ENCODE measurements around the gene REG3A. TPM values are rescaled to one million over a fixed set of nuclear protein-coding genes. Genes with fewer than 3 reads are reported as not detected.

Gene REG3A
- total RNA-seq, 1 donor from 2014 or later: 4.0 TPM

DNA sequence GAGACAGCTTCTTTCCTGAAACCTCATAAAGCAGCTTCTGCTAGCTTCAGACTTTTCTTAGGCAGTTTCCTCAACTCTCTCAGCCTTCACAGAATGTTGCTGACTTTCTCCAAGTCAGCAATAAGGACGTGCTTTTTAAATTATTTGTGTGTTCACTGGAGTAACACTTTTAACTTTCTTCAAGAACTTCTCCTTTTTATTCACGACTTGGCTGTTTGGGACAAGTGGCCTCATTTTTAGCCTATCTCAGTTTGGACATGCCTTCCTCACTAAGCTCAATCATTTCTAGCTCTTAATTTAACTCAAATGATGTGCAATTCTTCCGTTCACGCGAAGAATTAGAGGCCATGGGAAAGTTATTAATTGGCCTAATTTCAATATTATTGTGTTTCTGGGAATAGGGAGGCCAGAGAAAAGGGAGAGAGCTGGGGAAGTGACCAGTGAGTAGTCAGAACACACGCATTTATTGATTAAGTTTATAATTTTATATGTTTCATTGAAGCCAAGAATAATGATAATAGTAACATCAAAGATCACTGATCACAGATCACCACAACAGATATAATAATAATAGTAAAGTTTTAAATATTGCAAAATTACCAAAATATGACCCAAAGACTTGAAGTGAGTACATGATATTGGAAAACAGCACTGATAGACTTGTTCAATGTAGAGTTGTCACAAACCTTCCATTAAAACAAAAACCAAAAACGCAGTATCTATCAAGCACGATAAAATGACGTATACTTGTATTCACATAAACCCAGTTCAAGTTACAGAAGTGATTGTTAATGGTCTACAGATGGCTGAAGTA lies 34.4 kb downstream of the REG3A start:
- H3K9me3 Mint-ChIP-seq: no peaks in the 10 kb centered on the region
- no peak overlapping the region for H3K27ac Mint-ChIP-seq
- TF ChIP-seq, protein P1, sequence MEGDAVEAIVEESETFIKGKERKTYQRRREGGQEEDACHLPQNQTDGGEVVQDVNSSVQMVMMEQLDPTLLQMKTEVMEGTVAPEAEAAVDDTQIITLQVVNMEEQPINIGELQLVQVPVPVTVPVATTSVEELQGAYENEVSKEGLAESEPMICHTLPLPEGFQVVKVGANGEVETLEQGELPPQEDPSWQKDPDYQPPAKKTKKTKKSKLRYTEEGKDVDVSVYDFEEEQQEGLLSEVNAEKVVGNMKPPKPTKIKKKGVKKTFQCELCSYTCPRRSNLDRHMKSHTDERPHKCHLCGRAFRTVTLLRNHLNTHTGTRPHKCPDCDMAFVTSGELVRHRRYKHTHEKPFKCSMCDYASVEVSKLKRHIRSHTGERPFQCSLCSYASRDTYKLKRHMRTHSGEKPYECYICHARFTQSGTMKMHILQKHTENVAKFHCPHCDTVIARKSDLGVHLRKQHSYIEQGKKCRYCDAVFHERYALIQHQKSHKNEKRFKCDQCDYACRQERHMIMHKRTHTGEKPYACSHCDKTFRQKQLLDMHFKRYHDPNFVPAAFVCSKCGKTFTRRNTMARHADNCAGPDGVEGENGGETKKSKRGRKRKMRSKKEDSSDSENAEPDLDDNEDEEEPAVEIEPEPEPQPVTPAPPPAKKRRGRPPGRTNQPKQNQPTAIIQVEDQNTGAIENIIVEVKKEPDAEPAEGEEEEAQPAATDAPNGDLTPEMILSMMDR (conservative IDR thresholded peaks at IDR 0.05): no peak
- no peak for DNase-seq (ENCODE audit: extremely low spot score, unreplicated experiment)
- no peaks in the 10 kb centered on the region for H3K36me3 Mint-ChIP-seq
- H3K27me3 Mint-ChIP-seq: no peaks in the 10 kb centered on the region
- no peak overlapping the region for H3K4me3 Mint-ChIP-seq
- H3K4me1 Mint-ChIP-seq (ENCODE audit: unreplicated experiment): peaks cover 10% of the 10 kb centered on the region

DNA sequence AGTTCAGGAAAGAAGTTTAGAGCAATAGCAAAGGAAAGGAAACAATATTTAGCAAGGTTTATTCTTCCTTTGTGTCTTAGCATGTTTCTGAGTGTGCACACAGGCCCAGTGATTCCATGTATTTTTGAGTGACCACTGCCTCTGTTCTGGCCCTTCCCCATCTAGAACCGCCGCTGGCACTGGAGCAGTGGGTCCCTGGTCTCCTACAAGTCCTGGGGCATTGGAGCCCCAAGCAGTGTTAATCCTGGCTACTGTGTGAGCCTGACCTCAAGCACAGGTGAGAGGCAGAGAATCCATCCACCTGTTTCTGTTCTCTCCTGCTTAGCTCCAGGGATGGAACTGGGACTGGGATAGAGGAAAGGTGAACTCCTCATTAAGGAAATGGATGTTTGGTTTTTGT lies 36.9 kb downstream of the REG3A start:
- H3K4me1 Mint-ChIP-seq (ENCODE audit: unreplicated experiment): no peaks in the 10 kb centered on the region
- H3K27me3 Mint-ChIP-seq: no peaks in the 10 kb centered on the region
- no peak overlapping the region for H3K4me3 Mint-ChIP-seq
- TF ChIP-seq, protein P1 (conservative IDR thresholded peaks at IDR 0.05): no peak
- no peak overlapping the region for H3K27ac Mint-ChIP-seq
- no peaks in the 10 kb centered on the region for H3K36me3 Mint-ChIP-seq
- DNase-seq (ENCODE audit: extremely low spot score, unreplicated experiment): no peak
- peaks cover 3% of the 10 kb centered on the region for H3K9me3 Mint-ChIP-seq

DNA sequence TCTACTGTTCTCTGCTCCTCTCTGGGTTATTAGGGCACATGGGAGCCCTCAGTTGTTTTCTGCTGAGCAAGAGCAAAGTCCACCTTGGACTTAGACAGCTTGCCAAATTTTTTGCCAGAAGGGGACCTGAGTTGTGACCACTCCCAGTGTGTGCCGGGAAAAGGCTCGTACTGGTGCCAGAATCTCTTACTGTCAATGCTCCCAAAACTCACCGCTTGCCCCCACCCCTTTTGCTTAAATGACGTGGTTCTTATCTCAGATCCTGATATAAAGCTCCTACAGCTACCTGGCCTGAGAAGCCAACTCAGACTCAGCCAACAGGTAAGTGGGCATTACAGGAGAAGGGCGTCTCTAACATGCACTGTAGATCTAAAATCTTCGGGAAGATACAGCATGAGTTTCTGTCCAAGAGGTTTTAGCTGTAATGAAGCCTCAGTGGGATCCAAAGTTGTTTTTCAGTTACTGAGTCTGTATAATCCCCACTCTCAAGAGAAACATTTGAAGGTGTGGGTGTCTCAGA lies 39.3 kb downstream of the REG3A start, which contains the start of gene REG1A:
Gene REG1A (plus strand): TSS at position 295 of the 520 bp plus-strand sequence. CDS start 374 bp downstream, outside the sequence.
- Mint-ChIP-seq H3K4me3 (no peak within 1 kb of the TSS), H3K27ac (no peak within 1 kb of the TSS), H3K27me3 (no peaks in the 10 kb centered on the region), H3K9me3 (peaks cover 3% of the 10 kb centered on the region), H3K36me3 (no peaks in the 10 kb centered on the region), H3K4me1 (ENCODE audit: unreplicated experiment) (no peaks in the 10 kb centered on the region)
- DNase-seq (ENCODE audit: extremely low spot score, unreplicated experiment): no peak
- TF ChIP-seq, protein P1 (conservative IDR thresholded peaks at IDR 0.05): no peak

DNA sequence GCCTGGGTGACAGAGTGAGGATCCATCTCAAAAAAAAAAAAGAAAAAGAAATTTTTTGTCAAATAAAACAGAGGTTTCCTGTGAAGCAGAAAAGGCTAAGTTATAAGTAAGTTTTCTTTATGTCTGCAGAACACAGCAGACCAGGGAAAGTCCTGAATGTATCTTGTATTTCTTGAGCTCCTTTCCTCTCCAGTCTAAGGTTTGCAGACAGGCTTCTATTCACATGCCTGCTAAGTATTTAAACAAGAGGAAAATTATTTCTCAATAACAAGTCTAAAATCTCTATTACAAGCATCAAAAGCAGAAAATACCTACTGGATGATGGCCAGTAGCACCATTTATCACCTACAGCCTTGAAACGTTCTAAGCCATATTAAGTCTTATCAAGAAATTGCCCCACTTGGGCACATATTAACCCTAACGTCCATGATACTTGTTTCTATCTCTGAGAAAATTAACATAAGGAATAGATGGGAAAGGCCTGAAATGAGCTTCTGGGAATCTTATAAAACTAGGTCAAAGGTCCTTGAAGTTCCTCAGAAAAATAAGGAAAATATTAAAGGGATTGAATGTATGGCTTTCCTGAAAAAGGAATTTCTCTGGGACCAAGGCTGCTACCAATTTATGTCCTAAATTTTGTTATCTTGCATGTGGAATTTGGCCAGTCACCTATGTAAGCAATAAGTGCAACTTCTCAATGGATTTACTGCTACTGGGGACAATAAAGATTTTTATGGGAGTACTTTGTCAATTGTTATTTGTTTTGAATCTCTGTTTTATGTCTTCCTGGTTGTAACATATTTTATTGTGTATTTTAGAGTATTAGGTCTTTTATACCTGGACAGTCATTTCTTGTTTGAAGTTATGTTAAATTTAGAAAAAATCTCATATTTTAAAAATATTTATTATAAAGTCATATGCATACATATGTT lies 42.3 kb downstream of the REG3A start:
- no peaks in the 10 kb centered on the region for H3K4me1 Mint-ChIP-seq (ENCODE audit: unreplicated experiment)
- TF ChIP-seq, protein P1 (conservative IDR thresholded peaks at IDR 0.05): no peak
- no peak overlapping the region for H3K27ac Mint-ChIP-seq
- peaks cover 3% of the 10 kb centered on the region for H3K27me3 Mint-ChIP-seq
- H3K4me3 Mint-ChIP-seq: no peak overlapping the region
- no peaks in the 10 kb centered on the region for H3K36me3 Mint-ChIP-seq
- no peak for DNase-seq (ENCODE audit: extremely low spot score, unreplicated experiment)
- peaks cover 3% of the 10 kb centered on the region for H3K9me3 Mint-ChIP-seq

DNA sequence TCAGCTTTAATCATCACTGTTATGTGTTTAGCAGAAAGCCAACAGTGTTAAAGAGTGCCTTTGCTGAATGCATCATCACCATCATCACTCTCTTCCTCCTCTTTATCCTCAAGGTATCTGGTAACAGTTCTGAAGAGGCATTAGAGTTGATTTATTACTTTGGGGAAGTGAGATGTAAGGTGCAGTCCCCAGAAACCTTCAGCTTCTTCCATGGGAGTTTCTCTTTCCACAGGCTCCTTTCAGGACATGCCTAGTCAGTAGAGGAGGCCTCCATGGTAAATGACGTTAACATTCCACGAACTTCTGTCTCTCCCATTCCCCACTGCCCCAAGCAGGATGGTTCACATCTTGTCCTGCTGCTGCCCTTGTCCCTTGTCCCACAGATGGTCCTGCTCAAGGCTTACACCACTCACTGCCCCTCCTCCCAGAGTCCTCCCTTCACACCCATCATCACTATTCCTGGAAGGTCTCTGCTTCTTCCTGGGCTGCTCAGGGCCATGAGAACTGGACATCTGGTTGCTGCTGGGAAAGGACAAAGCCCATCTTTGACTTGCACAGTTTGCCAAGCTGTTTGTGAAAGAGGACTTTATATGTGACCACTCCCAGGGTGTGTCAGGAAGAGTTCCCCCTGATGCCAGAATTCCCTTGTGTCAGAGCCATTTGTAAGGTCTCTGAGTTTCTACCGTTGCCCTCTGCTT lies 44.6 kb downstream of the REG3A start:
- Mint-ChIP-seq H3K4me1 (ENCODE audit: unreplicated experiment) (no peaks in the 10 kb centered on the region), H3K27ac (no peak overlapping the region), H3K9me3 (peaks cover 3% of the 10 kb centered on the region), H3K27me3 (peaks cover 3% of the 10 kb centered on the region), H3K4me3 (no peak overlapping the region), H3K36me3 (no peaks in the 10 kb centered on the region)
- TF ChIP-seq, protein P1 (conservative IDR thresholded peaks at IDR 0.05): no peak
- DNase-seq (ENCODE audit: extremely low spot score, unreplicated experiment): no peak

Data from type B pancreatic cell (in vitro differentiated cells).